Measurements from ENCODE around the gene CYP21A2.

The CYP21A2 gene

DNA sequence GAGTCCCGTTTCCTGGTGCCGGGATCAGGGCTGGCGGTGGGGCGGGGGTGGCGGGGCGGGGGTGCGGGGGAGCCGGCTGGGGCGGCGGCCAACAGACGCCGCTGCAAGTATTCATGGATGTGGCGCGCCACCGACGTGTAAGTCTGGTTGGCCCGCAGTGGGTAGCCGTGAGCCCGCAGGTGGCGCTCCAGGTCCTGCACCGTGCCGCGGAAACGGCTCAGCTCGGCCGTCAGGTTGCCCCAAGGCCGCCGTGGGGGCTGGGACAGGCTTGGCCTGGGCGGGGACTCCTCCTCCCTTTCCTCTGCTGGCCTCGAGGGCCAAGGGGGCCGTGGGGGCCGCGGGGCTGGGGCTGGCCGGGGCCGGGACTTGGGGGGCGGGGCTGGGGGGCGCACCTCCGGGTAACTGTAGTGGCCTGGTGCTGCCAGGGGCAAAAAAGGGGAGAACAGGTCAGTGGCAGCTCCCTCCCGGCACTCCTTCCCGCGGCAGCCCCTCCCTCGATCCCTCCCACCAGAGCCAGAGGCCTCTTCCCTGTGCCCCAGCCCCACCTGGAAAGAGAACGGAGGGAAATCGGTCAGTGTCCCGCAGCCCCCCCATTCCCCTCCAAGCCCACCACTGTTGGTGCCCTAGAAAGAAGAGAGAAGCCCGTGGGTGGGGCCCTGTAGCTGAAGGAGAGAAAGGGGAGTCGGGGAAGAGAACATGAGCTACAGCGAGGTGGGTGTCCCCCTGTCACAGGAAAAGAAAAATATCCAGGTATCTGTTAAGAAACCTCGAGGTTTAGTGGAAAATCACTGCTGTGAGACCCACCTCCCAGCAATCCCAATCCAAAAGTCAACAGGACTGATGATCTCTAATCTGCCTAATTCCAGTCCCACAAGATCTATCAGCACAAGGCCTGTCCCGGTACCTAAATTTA is 49.6 kb downstream of the CYP21A2 start:
- Histone ChIP-seq H3K27me3 (ENCODE audit: control insufficient read depth, insufficient read depth, low read length) (peaks cover 54% of the 10 kb centered on the region), H3K4me3 (ENCODE audit: low read length) (no peak overlapping the region), H3K9me3 (replicated peaks; ENCODE audit: low read length) (no peaks in the 10 kb centered on the region), H3K9ac (ENCODE audit: low read depth, low read length) (no peak overlapping the region), H3K4me1 (ENCODE audit: control insufficient read depth, insufficient read depth, low read length) (peaks cover 32% of the 10 kb centered on the region), H3K36me3 (ENCODE audit: insufficient read depth, low read length) (no peaks in the 10 kb centered on the region), H3K4me2 (ENCODE audit: low read length) (no peak overlapping the region)

DNA sequence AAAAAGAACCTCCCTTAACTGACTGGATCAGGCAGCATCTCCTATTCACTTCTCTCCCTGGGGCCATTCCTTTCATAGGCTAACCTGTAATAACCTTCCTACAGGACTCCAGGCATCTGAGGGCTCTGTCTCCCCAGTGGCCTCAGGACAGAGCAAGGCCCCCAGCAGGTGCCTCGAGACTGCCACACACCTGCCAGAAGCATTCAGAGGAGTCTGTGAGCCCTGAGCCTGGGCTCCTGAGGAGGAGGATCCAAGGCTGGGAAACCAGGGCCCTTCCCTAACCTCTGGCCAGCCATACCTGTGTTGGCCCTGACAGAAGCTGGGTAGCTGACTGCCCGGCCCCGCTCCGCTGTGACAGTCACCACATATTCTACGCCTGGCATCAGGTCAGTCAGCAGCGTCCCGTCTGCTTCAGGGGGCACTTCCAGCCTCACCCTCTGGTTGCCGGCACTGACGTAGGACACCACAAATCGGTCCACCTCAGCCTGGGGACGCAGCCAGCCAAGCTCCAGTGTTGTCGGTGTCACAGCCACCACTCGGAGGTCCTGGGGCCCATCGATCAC is 50.4 kb downstream of the CYP21A2 start:
- Histone ChIP-seq H3K4me3 (ENCODE audit: low read length) (no peak overlapping the region), H3K9me3 (replicated peaks; ENCODE audit: low read length) (no peaks in the 10 kb centered on the region), H3K4me1 (ENCODE audit: control insufficient read depth, insufficient read depth, low read length) (peaks cover 32% of the 10 kb centered on the region), H3K4me2 (ENCODE audit: low read length) (no peak overlapping the region), H3K9ac (ENCODE audit: low read depth, low read length) (no peak overlapping the region), H3K27me3 (ENCODE audit: control insufficient read depth, insufficient read depth, low read length) (peaks cover 54% of the 10 kb centered on the region), H3K36me3 (ENCODE audit: insufficient read depth, low read length) (no peaks in the 10 kb centered on the region)

DNA sequence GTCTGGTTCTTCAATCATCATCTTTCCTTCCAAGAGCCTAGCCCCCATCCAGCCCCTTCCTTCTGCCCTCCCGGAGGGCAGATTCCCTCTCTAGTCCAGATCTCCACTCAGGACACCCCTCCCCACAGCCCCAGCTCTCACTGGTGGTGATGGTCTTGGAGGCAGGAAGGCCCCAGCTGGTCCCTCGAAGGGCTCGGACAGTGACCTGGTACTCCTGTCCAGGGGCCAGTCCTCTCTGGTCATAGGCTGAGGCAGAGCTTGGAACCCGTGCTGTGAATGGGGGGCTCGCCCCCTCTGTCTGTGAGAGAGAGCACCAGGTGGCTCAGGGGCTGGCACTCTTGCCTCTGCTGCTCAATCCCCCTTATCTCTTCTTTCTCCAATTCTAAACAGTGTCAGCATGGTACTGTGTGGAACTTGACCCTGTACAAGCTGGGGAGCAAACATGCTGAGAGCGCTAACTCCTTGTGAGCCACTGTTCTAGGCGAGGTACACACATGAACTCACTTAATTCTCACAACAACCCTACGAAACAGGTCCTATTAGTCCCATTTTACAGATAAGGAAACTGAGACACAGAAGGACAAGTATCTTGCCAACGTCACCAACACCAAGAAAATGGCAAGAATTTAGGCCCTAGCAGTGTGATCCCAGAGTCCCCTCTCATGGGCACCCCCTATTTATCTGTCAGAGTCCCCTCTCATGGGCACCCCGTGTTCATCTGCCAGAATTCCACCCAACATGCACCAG is 51.0 kb downstream of the CYP21A2 start:
- Histone ChIP-seq H3K9ac (ENCODE audit: low read depth, low read length) (no peak overlapping the region), H3K27me3 (ENCODE audit: control insufficient read depth, insufficient read depth, low read length) (peaks cover 47% of the 10 kb centered on the region), H3K9me3 (replicated peaks; ENCODE audit: low read length) (no peaks in the 10 kb centered on the region), H3K4me1 (ENCODE audit: control insufficient read depth, insufficient read depth, low read length) (peaks cover 33% of the 10 kb centered on the region), H3K36me3 (ENCODE audit: insufficient read depth, low read length) (no peaks in the 10 kb centered on the region), H3K4me3 (ENCODE audit: low read length) (no peak overlapping the region), H3K4me2 (ENCODE audit: low read length) (no peak overlapping the region)

Small RNA genes lying within 50 kb of the gene (small RNA-seq; reads per million reads assigned to genes)
- gene RNA5SP206: 0.21 reads per million

All from skeletal muscle satellite cell (primary cell).